Vagina (tissue), 2 donors: ENCODE results near the gene PSMB7. TPM values are rescaled to one million over a fixed set of nuclear protein-coding genes. Genes with fewer than 3 reads are reported as not detected.

ENCODE experiments used
- DNase-seq, 2 donors: peaks; one replicate each; pipeline ENCODE4 v3.0.0-alpha.2; 2017; ENCODE audit errors: extremely low spot score in 2 of 2
- H3K27ac ChIP-seq: fragments of 200-600 bp; sonication (generic); one replicate; pipeline ENCODE4 v1.5.1; 2019
- H3K27me3 ChIP-seq: fragments of 200-600 bp; sonication (generic); one replicate; pipeline ENCODE4 v1.5.1; 2019
- H3K36me3 ChIP-seq, 2 donors: fragments of 200-600 bp; sonication (generic); one replicate each; pipeline ENCODE4 v1.5.1; 2017 to 2019
- H3K4me1 ChIP-seq: fragments of 200-600 bp; sonication (generic); one replicate; pipeline ENCODE4 v1.5.1; 2019
- H3K4me3 ChIP-seq, 2 donors: fragments of 200-600 bp; sonication (generic); 1 replicate in 1 of 2; 2 replicates in 1 of 2; pipeline ENCODE4 v1.5.1; 2016 to 2019
- H3K9me3 ChIP-seq: fragments of 200-600 bp; sonication (generic); one replicate; pipeline ENCODE4 v1.5.1; 2019
- POLR2A ChIP-seq, 2 donors: fragments of 450-650 bp; IDR thresholded peaks; one replicate each; pipeline ENCODE4 v1.6.1; 2017; ENCODE audit warnings: antibody characterized with exemption in 2 of 2, mild to moderate bottlenecking in 2 of 2, moderate library complexity in 2 of 2
- POLR2AphosphoS5 ChIP-seq, 2 donors: sonication (generic); formaldehyde crosslinking; IDR thresholded peaks; one replicate each; pipeline ENCODE4 v1.9.0; 2017; ENCODE audit warnings: antibody characterized with exemption in 2 of 2, mild to moderate bottlenecking in 2 of 2, low read depth in 1 of 2; ENCODE audit not compliant: insufficient read depth in 1 of 2
- intact Hi-C: fragments of 100-400 bp; cut with DNase I; formaldehyde crosslinking; loops from one replicate; pipeline ENCODE4 v1.15.1; 2023
- total RNA-seq: library from RNA; depleted of rRNA; stranded (reverse); fragments of >200 nt; gene quantifications from one replicate; pipeline ENCODE4 v1.2.3, GENCODE V29; 2016
- TF ChIP-seq, protein P1 (sequence below), 3 experiments: fragments of 450-650 bp in 2 of 3; fragments of 200-600 bp in 1 of 3; sonication (generic) in 1 of 3; IDR thresholded peaks; one replicate each; pipeline ENCODE4 v1.5.1; 2017 to 2019; ENCODE audit warnings: antibody characterized with exemption in 3 of 3, mild to moderate bottlenecking in 2 of 3, moderate library complexity in 2 of 3

PSMB7 gene
- total RNA-seq, 1 donor from 2014 or later = 121 TPM

GRCh38 chr9:124403246-124403645, 12.0 kb downstream of the PSMB7 start:
- peaks cover 22% of the 10 kb centered on the region for H3K4me1 ChIP-seq
- H3K9me3 ChIP-seq = no peaks in the 10 kb centered on the region
- H3K4me3 ChIP-seq = no peak overlapping the region
- H3K27ac ChIP-seq = no peak overlapping the region
- intact Hi-C loops = no loop called here
- H3K27me3 ChIP-seq = no peaks in the 10 kb centered on the region
- TF ChIP-seq POLR2A (IDR thresholded peaks at IDR 0.05) (no peak), POLR2AphosphoS5 (IDR thresholded peaks at IDR 0.05; ENCODE audit: insufficient read depth in 1 of 2, low read depth in 1 of 2) (no peak)
- TF ChIP-seq, protein P1, sequence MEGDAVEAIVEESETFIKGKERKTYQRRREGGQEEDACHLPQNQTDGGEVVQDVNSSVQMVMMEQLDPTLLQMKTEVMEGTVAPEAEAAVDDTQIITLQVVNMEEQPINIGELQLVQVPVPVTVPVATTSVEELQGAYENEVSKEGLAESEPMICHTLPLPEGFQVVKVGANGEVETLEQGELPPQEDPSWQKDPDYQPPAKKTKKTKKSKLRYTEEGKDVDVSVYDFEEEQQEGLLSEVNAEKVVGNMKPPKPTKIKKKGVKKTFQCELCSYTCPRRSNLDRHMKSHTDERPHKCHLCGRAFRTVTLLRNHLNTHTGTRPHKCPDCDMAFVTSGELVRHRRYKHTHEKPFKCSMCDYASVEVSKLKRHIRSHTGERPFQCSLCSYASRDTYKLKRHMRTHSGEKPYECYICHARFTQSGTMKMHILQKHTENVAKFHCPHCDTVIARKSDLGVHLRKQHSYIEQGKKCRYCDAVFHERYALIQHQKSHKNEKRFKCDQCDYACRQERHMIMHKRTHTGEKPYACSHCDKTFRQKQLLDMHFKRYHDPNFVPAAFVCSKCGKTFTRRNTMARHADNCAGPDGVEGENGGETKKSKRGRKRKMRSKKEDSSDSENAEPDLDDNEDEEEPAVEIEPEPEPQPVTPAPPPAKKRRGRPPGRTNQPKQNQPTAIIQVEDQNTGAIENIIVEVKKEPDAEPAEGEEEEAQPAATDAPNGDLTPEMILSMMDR (IDR thresholded peaks at IDR 0.05) = no peak
- H3K36me3 ChIP-seq = peaks cover 0 to 52% of the 10 kb centered on the region in 2 donors
- DNase-seq = no peak

DNA sequence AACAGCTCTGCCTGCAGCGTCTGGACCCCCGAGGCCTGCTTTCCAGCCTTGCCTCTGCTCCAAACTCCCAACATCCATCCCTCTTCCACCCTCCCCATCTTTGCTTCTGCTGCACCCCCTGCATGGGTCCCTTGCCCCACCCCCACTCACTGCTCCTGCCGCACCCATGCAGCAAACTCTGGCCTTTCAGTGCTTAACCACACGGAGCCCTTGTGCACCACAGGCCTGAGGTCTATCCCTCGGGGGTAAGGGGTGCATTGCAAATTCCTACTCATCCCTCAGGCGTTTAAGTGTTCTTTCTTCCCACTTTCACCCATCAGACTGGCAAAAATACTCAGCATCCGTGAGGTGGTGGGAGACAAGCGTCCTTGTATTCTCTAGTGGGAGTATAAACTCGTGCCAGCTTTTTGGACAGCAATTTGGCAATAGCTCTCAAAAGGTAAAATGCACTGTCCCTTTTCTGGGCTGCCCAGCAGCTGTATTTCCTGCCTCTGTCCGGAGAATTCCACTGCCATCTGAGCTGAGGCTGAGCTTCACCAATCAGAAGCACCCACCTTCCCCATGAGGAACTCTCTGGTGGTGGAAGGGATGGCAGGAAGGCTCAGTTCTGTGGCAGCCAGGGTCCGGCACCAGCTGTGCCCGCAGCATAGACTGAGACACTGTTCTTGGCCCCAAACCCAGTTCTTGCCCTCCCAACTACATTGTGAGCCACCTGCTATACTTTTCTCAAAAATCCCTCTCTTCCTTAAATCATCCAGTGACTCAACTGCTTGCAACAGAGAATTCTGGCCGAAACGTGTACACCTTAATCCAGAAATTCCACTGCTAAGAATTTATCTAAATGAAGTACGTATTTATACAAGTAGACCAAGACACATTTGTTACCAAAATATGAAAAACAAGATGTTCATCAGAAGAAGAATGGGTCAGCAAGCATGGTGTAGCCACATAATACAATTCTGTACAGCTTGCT, 15.0 kb downstream of the PSMB7 start:
- peaks cover 28% of the 10 kb centered on the region for H3K4me1 ChIP-seq
- H3K4me3 ChIP-seq = no peak overlapping the region
- DNase-seq = no peak
- H3K36me3 ChIP-seq = peaks cover 0 to 35% of the 10 kb centered on the region in 2 donors
- TF ChIP-seq POLR2A (IDR thresholded peaks at IDR 0.05) (no peak), POLR2AphosphoS5 (IDR thresholded peaks at IDR 0.05; ENCODE audit: insufficient read depth in 1 of 2, low read depth in 1 of 2) (no peak)
- TF ChIP-seq, protein P1 (IDR thresholded peaks at IDR 0.05) = no peak
- no peak overlapping the region for H3K27ac ChIP-seq
- intact Hi-C loops = no loop called here
- no peaks in the 10 kb centered on the region for H3K9me3 ChIP-seq
- H3K27me3 ChIP-seq = no peaks in the 10 kb centered on the region

DNA sequence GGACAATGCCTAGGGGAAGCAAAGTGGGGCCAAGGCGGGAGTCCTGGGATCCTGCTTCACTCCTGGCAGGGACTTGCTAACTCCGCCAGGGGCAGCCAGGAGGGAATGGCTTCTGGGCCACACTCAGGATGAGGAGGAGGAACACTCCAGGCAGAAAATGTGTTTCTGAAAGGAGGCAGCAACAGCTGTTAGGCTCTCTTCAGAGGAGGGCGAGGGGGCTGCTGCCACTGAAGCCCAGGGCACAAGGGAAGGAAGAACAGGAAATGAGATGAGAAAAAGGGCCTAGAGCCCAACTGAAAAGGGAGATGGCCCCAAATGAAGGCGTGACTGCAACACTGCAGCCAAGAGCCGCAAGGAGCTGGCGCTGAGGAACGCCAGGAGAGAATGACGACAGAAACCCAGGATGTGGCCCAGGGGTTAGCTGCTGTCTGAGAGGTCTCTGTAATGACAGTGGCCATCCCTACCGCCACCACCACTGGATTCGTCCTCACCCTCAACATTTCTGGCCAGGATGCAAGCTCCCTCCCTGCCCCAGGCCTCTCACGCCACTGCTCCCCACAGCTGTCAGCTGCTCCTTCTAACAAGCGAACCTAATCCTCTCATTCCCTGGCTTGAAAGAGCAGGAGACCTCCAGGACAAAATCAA, 15.8 kb downstream of the PSMB7 start:
- H3K36me3 ChIP-seq = peaks cover 0 to 27% of the 10 kb centered on the region in 2 donors
- H3K9me3 ChIP-seq = no peaks in the 10 kb centered on the region
- no peak overlapping the region for H3K4me3 ChIP-seq
- peak overlapping the region; percentile 66 for H3K27ac ChIP-seq
- DNase-seq = no peak
- intact Hi-C loops = no loop called here
- peaks cover 28% of the 10 kb centered on the region for H3K4me1 ChIP-seq
- H3K27me3 ChIP-seq = no peaks in the 10 kb centered on the region
- TF ChIP-seq, protein P1 (IDR thresholded peaks at IDR 0.05) = no peak
- TF ChIP-seq POLR2AphosphoS5 (IDR thresholded peaks at IDR 0.05; ENCODE audit: insufficient read depth in 1 of 2, low read depth in 1 of 2) = peak in 1 of 2 donors; percentile 24

GRCh38 chr9:124398191-124398935, 16.9 kb downstream of the PSMB7 start:
- Histone ChIP-seq H3K9me3 (no peaks in the 10 kb centered on the region), H3K36me3 (peaks cover 0 to 16% of the 10 kb centered on the region in 2 donors), H3K27me3 (no peaks in the 10 kb centered on the region), H3K4me1 (peaks cover 36% of the 10 kb centered on the region), H3K4me3 (no peak overlapping the region), H3K27ac (no peak overlapping the region)
- TF ChIP-seq POLR2AphosphoS5 (IDR thresholded peaks at IDR 0.05; ENCODE audit: insufficient read depth in 1 of 2, low read depth in 1 of 2) (no peak), POLR2A (IDR thresholded peaks at IDR 0.05) (no peak)
- TF ChIP-seq, protein P1 (IDR thresholded peaks at IDR 0.05) = no peak
- intact Hi-C loops = no loop called here
- no peak for DNase-seq
